ENCODE measurements around the gene BMERB1. TPM values are rescaled to one million over a fixed set of nuclear protein-coding genes. Genes with fewer than 3 reads are reported as not detected.

Gene BMERB1
- total RNA-seq, 1 donor from 2014 or later = 22.6 TPM

DNA sequence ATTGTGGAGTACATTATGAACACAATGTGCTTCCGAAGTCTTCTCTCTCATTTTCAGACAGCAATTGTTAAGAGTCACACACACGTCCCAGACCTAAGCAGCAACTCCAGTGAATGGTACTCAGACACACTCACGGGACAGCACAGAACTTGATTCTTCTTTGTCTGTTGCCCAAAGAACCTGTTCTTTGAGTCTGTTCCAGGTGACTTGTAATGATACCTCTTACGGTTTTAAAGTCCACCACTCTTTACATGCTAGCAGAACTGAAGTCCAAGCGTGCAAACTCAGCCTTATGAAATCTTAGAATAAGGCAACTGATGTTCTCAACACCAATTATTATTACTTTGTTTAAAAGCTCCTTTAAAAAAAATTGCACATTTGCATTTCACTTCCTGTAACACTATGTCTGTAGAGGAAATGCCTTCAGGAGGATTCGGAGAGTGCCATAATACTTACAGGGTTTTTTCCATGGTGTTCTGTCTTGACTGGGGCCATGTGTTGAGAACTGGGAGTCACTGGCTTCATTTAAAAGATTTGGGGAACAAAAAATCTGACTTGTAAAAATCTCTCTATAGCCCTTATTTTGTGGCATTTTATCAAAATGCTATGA lies 160.4 kb downstream of the BMERB1 start:
- no peak overlapping the region for H3K4me3 ChIP-seq
- peaks cover 56% of the 10 kb centered on the region for H3K36me3 ChIP-seq
- DNase-seq = no peak
- intact Hi-C loops (cut with DNase I) = no loop called here
- peak overlapping the region; percentile 1 for H3K27ac ChIP-seq
- TF ChIP-seq, protein P1, sequence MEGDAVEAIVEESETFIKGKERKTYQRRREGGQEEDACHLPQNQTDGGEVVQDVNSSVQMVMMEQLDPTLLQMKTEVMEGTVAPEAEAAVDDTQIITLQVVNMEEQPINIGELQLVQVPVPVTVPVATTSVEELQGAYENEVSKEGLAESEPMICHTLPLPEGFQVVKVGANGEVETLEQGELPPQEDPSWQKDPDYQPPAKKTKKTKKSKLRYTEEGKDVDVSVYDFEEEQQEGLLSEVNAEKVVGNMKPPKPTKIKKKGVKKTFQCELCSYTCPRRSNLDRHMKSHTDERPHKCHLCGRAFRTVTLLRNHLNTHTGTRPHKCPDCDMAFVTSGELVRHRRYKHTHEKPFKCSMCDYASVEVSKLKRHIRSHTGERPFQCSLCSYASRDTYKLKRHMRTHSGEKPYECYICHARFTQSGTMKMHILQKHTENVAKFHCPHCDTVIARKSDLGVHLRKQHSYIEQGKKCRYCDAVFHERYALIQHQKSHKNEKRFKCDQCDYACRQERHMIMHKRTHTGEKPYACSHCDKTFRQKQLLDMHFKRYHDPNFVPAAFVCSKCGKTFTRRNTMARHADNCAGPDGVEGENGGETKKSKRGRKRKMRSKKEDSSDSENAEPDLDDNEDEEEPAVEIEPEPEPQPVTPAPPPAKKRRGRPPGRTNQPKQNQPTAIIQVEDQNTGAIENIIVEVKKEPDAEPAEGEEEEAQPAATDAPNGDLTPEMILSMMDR (IDR thresholded peaks at IDR 0.05) = no peak
- H3K4me1 ChIP-seq = peaks cover 19% of the 10 kb centered on the region
- no peak for ATAC-seq
- no peaks in the 10 kb centered on the region for H3K27me3 ChIP-seq
- H3K9me3 ChIP-seq = no peaks in the 10 kb centered on the region

DNA sequence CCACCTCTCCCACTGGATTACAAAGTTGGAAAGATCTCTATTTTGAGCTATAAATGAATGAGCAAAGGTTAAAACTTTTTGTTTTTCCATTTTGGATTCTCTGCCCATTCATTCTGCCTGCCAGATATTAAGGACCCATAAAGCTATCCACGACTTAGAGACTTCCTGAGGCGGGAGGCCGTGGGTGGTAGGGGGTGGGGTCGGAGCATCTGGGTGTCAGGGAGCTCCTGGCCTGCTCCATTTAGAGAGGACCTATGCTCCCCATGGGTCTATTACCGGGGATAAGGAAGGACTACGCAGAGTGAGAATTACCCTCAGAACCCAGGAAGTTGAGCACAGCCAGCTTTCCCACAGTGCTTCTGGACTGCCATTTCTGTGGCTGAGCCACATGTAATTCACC lies 162.7 kb downstream of the BMERB1 start:
- peaks cover 11% of the 10 kb centered on the region for H3K4me1 ChIP-seq
- H3K27me3 ChIP-seq = no peaks in the 10 kb centered on the region
- no peak overlapping the region for H3K27ac ChIP-seq
- H3K4me3 ChIP-seq = no peak overlapping the region
- peaks cover 79% of the 10 kb centered on the region for H3K36me3 ChIP-seq
- no peaks in the 10 kb centered on the region for H3K9me3 ChIP-seq
- ATAC-seq = no peak
- TF ChIP-seq, protein P1 (IDR thresholded peaks at IDR 0.05) = no peak
- DNase-seq = no peak
- intact Hi-C loops (cut with DNase I) = no loop called here

- peaks cover 88% of the 10 kb centered on the region for H3K36me3 ChIP-seq
- no peaks in the 10 kb centered on the region for H3K27me3 ChIP-seq
- DNase-seq (no peak), ATAC-seq (peak; percentile 4)
- TF ChIP-seq, protein P1 (IDR thresholded peaks at IDR 0.05) = no peak
- H3K27ac ChIP-seq = no peak overlapping the region
- peaks cover 11% of the 10 kb centered on the region for H3K4me1 ChIP-seq
- no peak overlapping the region for H3K4me3 ChIP-seq
- intact Hi-C loops (cut with DNase I) = no loop called here
- no peaks in the 10 kb centered on the region for H3K9me3 ChIP-seq
These were observed 163.6 kb downstream of the BMERB1 start for GRCh38 chr16:15597822-15598647.

- H3K27me3 ChIP-seq = no peaks in the 10 kb centered on the region
- peaks cover 95% of the 10 kb centered on the region for H3K36me3 ChIP-seq
- DNase-seq (no peak), ATAC-seq (no peak)
- intact Hi-C loops (cut with DNase I) = no loop called here
- no peak overlapping the region for H3K27ac ChIP-seq
- TF ChIP-seq, protein P1 (IDR thresholded peaks at IDR 0.05) = no peak
- peaks cover 11% of the 10 kb centered on the region for H3K4me1 ChIP-seq
- H3K9me3 ChIP-seq = no peaks in the 10 kb centered on the region
- H3K4me3 ChIP-seq = no peak overlapping the region
These were observed 164.3 kb downstream of the BMERB1 start for GRCh38 chr16:15598648-15599190.

- no peak for ATAC-seq
- H3K27ac ChIP-seq = no peak overlapping the region
- TF ChIP-seq, protein P1 (IDR thresholded peaks at IDR 0.05) = no peak
- H3K4me3 ChIP-seq = no peak overlapping the region
- H3K36me3 ChIP-seq = peaks cover 98% of the 10 kb centered on the region
- DNase-seq = no peak
- intact Hi-C loops (cut with DNase I) = no loop called here
- peaks cover 11% of the 10 kb centered on the region for H3K4me1 ChIP-seq
- H3K27me3 ChIP-seq = no peaks in the 10 kb centered on the region
- no peaks in the 10 kb centered on the region for H3K9me3 ChIP-seq
These were observed 165.1 kb downstream of the BMERB1 start for GRCh38 chr16:15599303-15600070.

Measured in upper lobe of right lung (tissue), 1 donor.